HT1080 (cell line): Measurements from ENCODE around the gene ANKZF1. TPM values are rescaled to one million over a fixed set of nuclear protein-coding genes. Genes with fewer than 3 reads are reported as not detected.

Experiments used
- DNase-seq: peaks from one replicate; pipeline ENCODE4 v3.0.0-alpha.2; 2015; ENCODE audit warnings: low read depth
- total RNA-seq: library from RNA; depleted of rRNA; stranded (reverse); fragments of >200 nt; shearing (Covaris generic); gene quantifications from 2 replicates; pipeline ENCODE4 v1.2.3, GENCODE V29; 2014; rRNA removed

Gene ANKZF1
- total RNA-seq, 1 experiment from 2014 or later = 27.0 TPM

DNA sequence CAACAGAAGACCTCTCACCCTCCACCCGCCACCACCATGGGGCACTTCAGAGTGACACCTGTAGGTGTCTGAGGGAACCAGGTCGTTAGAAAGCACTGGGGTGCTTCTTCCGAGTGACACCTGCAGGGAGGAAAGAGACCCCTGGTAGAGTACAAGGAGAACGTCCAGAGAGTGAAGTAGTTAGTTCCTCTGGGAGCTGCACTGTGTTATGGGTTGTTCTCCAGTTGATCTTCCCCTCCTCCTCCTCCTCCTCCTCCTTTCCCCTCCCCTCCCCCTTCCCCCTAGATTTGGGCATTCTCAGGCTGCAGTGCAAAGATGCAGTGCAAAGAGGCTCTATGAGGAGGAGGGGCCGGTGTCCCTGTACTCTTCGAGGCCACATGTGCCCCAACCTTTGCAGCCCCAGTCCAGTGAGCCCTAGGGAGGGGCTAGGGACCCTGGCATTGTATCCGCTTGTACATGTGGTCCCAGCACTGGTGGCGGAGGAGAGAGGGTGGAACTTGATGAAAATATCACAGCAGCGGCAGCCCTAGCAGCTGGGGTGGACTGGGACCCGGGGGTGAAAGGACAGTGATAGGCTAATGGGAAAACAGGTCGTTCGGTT is 50.4 kb downstream of the ANKZF1 start:
- no peak for DNase-seq

DNA sequence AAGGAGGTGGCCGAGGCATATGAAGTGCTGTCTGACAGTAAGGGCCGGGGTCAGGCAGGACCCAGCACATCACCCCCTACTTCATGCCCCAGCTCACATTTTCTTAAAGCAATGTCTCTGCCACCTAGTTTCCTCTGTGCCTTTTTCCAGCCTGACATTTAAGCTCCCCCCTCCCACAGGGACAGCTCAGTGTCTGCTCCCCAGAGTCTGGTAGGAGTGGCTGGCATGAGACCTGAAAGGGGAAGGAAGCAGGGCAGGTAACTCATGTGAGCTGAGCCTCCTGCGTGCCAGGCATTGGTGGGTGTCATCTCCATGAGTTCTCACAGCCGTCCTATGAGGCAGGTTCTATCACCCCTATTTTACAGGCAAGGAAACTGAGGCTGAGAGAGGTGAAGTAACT is 51.0 kb downstream of the ANKZF1 start:
- no peak for DNase-seq

DNA sequence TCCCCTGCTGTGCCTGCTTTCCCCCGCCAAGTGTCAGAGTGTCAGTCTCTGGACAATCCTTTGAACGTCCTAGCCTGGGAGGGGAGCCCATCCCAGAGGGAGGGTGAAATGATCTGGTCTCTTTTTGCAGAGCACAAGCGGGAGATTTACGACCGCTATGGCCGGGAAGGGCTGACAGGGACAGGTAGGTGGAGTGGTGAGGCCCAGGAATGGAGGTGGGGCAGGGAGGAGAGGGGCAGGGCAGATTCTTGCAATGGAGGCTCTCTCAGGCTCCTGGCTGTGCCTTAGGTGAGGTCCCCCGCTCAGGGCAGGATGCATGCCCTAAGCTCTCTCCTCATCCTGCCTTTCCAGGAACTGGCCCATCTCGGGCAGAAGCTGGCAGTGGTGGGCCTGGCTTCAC is 52.0 kb downstream of the ANKZF1 start:
- DNase-seq = no peak

DNA sequence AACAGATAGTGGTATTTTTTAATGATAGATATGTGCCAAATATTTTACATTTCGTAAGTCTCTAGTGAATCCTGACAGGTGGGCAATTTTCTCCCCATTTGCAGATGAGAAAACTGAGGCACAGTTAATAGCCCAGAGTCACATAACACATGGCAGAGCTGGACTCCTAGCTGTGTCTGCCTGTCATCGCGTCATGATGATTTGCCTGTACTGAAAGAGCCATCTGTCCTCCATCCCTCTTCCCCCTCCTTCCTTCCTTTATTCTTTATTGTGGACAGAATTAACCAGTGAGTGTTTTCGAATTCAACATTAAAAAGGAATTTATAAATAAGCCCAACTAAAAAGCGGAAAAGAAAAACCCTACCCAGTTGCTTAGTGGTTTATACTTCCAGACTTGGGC is 52.8 kb downstream of the ANKZF1 start:
- no peak for DNase-seq

DNA sequence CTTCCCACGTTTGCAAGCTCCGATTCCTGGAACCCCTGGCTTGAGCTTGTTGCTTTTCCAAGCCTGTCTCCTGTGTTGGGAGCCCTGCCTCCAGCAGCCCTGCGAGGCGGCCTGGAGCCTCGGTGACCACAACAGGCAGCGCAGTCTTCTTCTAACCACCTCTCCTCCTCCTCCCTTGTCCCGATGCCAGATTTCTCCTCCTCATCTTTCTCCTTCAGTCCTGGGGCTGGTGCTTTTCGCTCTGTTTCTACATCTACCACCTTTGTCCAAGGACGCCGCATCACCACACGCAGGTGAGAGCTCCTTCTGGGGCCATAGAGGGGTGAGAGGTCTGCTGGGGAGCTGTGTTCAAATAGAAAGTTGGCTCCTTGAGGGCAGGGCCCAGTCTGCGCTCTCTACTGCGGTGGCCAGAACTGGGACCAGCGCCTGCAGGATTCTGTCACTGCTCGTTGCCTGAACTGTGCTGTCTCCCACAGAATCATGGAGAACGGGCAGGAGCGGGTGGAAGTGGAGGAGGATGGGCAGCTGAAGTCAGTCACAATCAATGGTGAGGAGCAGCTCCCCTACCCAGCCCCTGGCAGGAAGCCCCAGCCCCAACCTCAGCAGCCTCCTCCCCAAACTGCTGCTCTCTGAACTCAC is 53.5 kb downstream of the ANKZF1 start:
- DNase-seq = no peak

DNA sequence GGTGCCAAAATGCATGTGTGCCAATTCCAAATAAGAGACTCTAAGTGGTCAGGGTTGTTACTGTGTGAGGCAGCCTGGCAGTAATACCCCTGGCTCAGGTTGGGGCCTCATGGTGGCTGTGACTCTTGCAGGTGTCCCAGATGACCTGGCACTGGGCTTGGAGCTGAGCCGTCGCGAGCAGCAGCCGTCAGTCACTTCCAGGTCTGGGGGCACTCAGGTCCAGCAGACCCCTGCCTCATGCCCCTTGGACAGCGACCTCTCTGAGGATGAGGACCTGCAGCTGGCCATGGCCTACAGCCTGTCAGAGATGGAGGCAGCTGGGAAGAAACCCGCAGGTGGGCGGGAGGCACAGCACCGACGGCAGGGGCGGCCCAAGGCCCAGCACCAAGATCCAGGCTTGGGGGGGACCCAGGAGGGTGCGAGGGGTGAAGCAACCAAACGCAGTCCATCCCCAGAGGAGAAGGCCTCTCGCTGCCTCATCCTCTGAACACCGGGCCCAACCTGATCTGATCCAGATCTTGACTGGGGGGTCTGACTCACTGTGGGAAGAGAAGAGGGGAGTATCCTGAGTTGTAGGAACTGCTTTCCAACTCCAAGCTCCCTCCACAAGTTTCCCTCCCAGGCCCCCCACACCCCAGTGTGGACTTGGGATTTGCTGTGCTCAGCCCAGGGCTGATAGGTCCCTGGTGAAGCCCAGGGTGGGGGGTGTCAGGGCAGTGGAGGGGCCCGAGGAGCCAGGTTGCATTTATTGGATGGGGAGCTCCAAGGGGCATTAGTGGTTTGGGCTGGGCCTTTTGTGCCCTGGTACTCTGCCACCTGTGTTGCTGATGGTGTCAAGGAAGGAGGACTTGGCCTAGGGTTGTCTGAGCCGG is 55.1 kb downstream of the ANKZF1 start:
- no peak for DNase-seq

DNA sequence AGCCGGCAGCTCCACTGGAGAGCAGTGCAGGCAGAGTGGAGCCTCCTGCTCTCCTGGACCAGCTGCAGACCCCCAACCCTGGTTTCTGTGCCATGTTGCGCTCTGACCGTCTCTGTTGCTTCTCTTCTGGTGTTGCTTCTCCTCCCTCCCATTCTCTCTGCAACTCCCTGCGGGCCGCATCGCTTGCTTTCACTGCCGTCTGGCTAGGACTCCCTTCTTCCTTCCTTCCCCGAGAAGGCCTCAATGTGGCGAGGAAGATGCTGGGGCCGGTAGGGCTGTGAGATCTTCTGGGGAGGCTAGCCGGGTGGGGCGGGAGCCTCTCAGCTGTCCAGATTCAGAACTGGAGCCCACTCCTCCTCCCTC is 55.7 kb downstream of the ANKZF1 start:
- no peak for DNase-seq

DNA sequence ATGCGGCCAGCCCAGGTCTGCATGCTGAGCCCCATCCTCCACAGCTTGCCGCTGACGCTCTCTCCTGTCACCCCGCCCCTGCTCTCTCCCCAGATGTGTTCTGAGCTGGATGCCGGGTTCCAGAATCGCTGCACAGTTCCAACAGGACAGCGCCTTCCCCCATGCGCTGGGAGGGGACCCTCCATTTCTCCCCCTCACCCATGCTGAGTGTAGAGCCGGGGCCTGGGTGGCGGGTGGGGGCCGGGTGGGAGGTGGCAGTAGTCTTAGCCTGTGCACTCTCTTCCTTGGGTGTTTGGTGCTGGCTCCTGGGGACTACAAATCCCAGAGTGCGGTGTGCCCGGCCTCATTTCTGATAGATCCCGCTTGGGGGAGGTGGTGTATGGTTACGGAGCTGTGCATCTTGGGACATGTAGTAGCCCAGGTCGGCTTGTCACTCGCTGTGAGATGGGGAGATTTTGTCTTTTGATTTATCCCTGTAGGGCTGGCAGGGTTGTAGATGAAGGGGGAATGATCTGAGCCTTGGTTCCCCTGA is 56.4 kb downstream of the ANKZF1 start:
- no peak for DNase-seq

Other genes starting within 250 kb of the ANKZF1 start
- not detected in 2 replicates for gene FEV, start 244.6 kb upstream of the ANKZF1 start, total RNA-seq
- not detected in 2 replicates for gene CRYBA2, start 236.4 kb upstream of the ANKZF1 start, total RNA-seq
- not detected in 2 replicates for gene CFAP65, start 188.3 kb upstream of the ANKZF1 start, total RNA-seq
- gene IHH, start 168.9 kb upstream of the ANKZF1 start, total RNA-seq = not detected in 2 replicates
- 17.4 and 22.6 TPM in 2 replicates for gene NHEJ1, start 69.0 kb upstream of the ANKZF1 start, total RNA-seq
- gene SLC23A3, start 59.8 kb upstream of the ANKZF1 start, total RNA-seq = 0.47 and 0.76 TPM in 2 replicates
- 20.8 and 23.3 TPM in 2 replicates for gene CNPPD1, start 52.9 kb upstream of the ANKZF1 start, total RNA-seq
- gene RETREG2, start 51.5 kb upstream of the ANKZF1 start, total RNA-seq = 59.6 and 69.9 TPM in 2 replicates
- 43.2 and 43.8 TPM in 2 replicates for gene ZFAND2B, start 23.0 kb upstream of the ANKZF1 start, total RNA-seq
- 21.4 and 25.5 TPM in 2 replicates for gene ABCB6, start 10.8 kb upstream of the ANKZF1 start, total RNA-seq
- gene ATG9A, start 170 bp upstream of the ANKZF1 start, total RNA-seq = 37.1 and 47.1 TPM in 2 replicates
- gene GLB1L, start 15.6 kb downstream of the ANKZF1 start, total RNA-seq = 7.3 and 8.4 TPM in 2 replicates
- 19.6 and 20.4 TPM in 2 replicates for gene STK16, start 15.7 kb downstream of the ANKZF1 start, total RNA-seq
- 0.14 TPM in 1 of 2 replicates, not detected in the other for gene TUBA4B, start 23.4 kb downstream of the ANKZF1 start, total RNA-seq
- 140 and 154 TPM in 2 replicates for gene TUBA4A, start 24.1 kb downstream of the ANKZF1 start, total RNA-seq
- 11.5 and 13.8 TPM in 2 replicates for gene DNAJB2, start 49.6 kb downstream of the ANKZF1 start, total RNA-seq
- gene PTPRN, start 79.6 kb downstream of the ANKZF1 start, total RNA-seq = 10.2 and 11.2 TPM in 2 replicates
- not detected in 2 replicates for gene RESP18, start 102.9 kb downstream of the ANKZF1 start, total RNA-seq
- 77.0 and 94.9 TPM in 2 replicates for gene DNPEP, start 158.1 kb downstream of the ANKZF1 start, total RNA-seq
- gene DES, start 188.6 kb downstream of the ANKZF1 start, total RNA-seq = not detected in 2 replicates
- gene SPEG, start 205.0 kb downstream of the ANKZF1 start, total RNA-seq = 20.6 and 23.0 TPM in 2 replicates